ENCODE measurements around the gene ABCB9.

ABCB9 gene

DNA sequence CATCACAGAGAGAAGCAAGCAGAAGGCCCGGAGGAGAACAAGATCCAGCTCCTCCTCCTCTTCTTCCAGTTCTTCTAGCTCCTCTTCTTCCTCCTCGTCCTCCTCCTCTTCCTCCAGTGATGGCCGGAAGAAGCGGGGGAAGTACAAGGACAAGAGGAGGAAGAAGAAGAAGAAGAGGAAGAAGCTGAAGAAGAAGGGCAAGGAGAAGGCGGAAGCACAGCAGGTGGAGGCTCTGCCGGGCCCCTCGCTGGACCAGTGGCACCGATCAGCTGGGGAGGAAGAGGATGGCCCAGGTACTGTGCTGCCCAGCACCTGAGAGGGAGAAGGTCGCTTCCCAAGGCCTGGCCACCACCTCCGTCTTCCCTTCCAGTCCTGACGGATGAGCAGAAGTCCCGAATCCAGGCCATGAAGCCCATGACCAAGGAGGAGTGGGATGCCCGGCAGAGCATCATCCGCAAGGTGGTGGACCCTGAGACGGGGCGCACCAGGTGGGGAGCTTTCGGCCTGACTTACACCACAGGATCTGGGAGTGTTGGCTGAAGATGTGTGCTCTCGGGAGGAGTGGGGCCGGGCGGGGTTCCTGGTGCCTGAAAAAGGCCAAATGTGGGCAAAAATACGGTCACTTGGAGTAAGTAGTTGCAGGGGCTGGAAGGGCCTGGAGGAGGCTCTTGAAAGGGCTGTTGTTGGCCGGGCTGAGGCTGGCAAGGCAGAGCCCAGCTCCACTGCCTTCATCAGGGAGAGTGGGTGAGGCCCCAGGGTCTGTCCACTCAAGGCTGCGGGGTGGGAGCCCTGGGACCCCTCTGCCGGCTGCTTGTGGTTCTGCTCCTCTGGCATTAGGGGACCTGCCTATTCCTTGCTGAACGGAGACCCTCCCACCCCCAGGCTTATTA lies 15.6 kb upstream of the ABCB9 start:
- no peak for DNase-seq

DNA sequence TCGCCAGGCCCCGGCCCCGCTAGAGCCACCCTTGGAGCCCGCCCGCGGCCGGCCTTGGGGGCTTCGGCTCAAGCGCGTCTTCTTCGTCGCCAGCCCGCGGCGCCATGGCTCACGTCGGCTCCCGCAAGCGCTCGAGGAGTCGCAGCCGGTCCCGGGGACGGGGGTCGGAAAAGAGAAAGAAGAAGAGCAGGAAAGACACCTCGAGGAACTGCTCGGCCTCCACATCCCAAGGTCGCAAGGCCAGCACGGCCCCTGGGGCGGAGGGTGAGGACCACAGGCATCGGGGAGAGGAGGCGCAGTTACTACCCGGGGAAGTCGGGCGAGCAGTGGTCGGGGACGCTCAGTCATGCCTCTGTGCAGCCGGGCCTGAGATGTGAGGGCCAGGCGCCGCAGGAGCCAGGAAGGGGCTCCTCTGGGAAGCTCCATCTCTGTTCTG lies 14.8 kb upstream of the ABCB9 start:
- DNase-seq, result no peak

DNA sequence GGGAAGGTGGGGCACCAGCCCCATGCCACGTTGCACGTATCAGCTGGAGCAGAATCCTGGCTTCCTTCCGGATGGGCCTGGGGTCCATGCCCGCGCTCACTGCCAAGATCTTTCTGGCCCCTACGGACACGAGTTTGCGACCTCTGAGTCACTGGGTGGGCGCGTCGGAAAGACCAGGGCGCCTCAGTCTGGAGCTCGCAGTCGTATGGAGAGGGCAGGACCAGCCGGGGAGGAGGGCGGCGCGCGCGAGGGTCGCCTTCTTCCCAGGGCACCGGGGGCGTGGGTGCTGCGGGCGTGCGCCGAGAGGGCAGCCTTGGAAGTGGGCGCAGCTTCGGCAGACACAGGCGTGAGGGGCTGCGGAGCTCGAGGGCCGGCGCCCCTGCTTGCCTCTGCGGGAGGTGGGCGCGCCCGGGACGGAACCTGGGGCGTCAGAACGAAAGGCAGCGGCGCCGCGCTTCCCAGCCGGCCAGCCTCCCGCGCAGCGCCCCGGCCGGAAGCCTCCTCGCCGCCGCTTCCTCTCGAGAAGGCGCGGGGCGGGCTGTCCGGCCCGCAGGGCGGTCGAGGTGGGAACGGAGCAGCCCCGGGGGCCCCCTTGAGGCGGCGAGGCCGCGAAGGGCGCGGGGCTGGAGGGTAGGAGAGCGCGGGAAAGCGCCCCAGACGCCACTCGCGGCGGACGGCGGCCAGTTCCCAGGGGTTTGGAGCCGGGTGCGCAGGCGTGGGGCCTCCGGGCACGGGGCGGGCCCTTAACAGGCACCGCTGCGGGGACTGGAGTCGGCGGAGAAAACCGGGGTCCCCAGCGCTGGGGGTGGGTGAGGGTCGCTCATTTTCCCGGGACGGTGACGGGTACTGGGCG lies 14.1 kb upstream of the ABCB9 start, which contains the start of gene ARL6IP4:
TSS of gene ARL6IP4 (plus strand) at position 499 of the 853 bp plus-strand sequence. CDS start 459 bp downstream, outside the sequence.
- peak; percentile 75 for DNase-seq

DNA sequence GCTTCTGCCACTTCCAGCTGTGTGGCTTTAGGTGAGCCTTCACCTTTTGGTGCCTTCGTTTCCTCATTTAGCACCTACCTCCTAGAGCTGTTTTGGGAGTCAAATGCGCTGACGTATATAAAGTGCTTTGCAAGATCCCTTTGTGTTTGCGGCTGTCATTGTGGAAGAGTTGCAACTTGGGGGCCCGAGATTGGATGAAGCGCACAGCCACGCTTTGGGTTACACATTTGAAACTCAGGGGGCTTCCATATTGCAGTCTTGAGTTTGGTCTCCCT lies 13.6 kb upstream of the ABCB9 start:
- no peak for DNase-seq

DNA sequence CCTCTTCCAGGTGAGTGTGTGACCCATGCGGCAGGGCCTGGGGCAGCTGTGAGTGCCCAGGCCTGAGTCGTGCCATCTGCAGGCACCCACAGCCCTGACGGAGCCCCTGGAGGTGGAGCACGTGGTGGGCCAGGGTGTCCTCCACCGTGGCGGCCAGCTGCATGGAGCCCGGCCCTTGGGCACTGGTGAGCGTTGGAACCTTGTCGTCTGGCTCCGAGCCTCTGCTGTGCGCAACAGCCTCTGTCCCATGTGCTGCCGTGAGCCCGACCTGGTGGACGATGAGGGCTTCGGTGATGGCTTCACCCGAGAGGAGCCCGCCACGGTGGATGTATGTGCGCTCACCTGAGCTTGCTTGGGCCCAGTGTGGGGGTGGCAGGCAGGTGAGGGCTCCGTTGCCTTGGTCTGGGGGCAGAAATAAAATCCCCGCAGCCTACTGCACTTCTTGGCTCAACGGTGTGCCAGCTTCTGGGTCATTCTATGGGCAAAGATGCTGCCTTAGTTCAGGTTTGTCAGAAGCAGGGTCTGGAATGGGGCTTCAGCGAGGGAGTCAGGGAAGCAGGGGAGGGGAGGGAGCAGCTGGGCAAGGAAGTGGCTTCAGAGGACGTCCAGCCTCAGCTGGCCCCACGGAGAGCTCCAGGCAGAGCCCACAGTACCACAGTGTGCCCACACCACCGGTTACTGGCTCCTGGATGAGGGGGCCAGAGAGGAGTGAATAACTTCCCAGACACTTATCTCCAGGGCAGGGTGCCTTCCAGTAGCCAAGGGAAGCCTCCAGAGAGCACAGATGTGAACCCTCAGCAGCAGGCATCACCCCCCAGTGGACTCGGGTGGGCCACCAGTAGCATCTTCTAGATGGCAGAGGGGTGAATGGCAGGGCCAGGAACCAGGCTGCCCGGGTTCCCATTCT lies 13.0 kb upstream of the ABCB9 start:
- DNase-seq, result peak; percentile 28

DNA sequence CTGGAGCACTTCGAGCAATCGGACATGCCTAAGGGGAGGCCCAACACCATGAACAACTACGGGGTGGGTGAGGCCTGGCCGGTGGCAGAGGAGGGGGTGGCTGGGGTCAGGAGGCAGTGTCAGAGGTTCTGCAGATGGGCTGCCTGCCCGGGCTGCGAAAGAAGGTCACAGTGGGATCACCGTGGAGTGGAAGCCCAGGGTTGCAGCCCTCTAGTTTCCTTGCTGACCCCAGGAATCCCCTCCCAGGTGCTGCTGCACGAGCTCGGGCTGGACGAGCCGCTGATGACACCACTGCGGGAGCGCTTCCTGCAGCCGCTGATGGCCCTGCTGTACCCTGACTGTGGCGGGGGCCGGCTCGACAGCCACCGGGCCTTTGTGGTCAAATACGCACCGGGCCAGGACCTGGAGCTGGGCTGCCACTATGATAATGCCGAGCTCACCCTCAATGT lies 12.3 kb upstream of the ABCB9 start:
- peak; percentile 26 for DNase-seq

DNA sequence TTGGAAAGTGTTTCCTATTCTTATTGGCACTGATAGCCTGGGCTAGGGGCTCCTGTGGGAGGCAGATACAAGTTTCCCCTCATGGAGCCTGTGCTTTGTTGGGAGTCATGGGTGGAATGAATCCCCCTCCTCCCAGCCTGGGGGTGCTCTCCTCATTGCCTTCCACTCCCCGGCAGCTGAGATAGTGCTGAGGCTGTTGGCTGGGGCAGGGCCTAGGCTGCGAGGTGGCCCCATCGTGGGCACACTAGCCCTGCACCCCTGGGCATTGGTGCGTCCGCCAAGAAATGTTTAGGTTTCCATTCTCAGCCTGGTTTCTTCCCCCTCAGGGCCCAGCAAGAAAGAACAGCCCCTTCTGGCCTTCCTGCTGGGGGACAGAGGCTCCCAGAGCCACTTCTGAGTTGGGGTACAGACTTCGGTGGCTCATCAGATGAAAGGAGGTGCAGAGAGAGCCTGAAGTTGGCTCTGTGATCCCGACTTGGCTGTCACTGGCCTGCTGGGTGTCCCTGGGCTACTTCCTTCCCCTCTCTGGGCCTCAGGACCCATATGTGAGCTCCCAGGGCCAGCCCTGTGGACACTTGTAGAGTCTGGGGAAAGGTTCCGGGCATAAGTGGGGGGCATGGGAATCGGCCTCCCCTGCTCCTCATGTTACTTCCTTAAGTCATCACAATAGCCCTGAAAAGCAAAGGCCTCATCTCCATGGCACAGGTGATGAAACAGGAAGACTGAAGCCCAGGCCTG lies 11.6 kb upstream of the ABCB9 start:
- no peak for DNase-seq

DNA sequence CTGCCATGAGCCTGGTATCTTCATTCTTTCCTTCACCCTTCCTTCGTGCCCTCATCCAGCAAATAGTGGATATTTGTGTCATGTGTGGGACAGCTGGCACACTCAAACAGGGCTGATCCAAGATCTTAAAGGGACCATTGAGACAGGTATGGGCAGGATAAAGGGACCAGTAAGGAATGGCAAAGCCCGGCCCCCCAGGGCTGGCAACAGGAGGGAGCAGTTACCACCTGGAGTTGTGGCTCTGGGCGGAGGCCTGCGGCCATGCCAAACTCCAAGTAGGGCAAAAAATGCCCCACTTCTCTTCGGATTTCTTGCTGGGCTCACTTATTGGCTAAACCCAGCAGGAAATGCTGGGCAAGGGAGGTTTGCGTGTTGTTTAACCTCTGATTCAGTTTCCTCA lies 10.9 kb upstream of the ABCB9 start:
- DNase-seq, result no peak

DNA sequence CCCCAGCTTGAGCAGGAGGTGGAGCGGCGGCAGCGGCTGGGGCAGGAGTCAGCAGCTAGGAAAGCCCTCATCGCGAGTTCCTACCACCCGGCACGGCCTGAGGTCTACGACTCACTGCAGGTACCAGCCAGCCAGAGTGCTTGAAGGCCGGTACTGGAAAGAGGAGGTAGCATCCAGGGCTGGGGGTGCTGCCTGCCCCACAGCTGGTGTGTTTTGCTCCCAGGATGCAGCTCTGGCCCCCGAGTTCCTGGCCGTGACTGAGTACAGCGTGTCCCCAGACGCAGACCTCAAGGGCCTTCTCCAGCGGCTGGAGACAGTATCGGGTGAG lies 10.3 kb upstream of the ABCB9 start:
- no peak for DNase-seq

DNA sequence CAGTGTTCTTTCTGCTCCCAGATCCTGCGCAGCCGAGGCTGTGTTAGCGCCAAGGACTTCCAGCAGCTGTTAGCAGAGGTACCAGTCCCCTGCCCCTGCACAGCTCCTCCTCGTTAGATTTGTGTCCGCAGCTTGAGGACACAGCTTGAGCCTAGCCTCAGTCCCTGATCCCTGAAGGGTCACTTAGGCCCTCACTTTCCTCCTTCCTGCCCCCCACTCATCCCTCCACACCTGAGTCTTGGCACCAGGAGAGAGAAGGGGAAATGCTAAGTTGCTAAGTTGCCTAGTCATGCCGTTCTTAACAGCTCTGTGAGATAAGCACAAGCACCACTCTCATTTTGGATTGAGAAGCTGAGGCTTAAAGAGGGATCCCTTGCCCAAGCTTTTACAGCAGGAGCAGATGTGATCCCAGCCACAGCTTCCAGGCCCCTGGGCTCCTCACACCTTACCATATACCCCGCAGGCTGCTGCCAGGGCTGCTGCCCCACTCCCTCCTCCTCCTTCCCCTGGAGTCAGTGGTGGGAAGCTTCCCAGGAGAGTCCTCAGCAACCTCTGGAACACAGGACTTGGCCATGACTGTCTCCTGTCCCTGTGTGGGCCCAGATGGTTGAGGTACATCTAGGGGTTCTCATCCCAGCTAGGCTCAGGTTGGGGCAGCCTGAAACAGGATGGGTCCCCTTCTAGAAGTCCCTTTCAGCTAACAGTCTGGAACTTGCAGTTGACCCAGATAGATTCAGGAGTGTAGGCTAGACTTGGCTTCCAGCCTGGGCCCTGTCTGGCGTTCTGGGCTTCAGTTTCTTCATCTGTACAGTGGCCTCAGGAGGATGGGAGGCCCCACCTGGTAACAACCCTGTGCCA lies 9.8 kb upstream of the ABCB9 start:
- no peak for DNase-seq

DNA sequence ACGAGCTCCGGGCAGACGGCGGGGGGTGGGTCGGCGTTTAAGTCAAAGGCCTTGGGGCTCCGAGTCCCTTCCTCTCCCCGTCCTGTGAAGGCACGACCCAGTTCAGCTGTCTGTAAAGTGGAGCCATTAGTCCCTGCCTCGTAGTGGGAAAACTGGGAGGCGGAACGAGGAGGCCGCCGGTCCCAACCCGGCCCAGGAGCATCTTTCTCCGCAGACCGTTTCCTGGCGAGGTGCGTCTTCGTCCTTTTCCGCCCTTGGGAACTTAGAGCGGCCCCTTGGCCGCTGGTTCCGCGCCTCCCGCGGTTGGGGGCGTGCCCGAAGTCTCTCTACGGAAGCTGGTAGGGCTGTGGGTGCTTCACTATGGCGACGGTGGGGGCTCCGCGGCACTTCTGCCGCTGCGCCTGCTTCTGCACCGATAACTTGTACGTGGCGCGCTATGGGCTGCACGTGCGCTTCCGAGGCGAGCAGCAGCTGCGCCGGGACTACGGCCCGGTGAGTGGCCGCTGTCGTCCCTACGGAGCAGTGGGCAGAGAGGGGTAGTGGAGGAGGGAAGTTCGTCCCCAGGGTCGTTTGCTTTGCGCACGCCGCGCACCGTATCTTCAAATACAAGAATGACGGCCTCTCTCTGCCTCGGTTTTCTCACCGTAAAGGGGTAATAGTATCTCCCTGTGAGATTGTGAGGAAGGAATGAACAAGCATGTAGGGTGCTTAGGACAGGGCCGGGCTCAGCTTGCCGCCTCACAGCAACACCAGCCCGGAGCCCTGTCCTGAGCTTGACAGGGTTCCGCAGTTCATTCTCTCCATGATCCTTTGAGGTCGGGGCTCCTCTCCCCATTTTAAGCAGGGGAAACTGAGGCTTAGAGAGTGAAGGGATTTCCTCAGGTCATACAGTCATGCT lies 8.9 kb upstream of the ABCB9 start, which contains the start of gene OGFOD2:
TSS of gene OGFOD2 (plus strand) at position 353 of the 898 bp plus-strand sequence. CDS start at position 361, 8 bp downstream.
- peak; percentile 88 for DNase-seq

DNA sequence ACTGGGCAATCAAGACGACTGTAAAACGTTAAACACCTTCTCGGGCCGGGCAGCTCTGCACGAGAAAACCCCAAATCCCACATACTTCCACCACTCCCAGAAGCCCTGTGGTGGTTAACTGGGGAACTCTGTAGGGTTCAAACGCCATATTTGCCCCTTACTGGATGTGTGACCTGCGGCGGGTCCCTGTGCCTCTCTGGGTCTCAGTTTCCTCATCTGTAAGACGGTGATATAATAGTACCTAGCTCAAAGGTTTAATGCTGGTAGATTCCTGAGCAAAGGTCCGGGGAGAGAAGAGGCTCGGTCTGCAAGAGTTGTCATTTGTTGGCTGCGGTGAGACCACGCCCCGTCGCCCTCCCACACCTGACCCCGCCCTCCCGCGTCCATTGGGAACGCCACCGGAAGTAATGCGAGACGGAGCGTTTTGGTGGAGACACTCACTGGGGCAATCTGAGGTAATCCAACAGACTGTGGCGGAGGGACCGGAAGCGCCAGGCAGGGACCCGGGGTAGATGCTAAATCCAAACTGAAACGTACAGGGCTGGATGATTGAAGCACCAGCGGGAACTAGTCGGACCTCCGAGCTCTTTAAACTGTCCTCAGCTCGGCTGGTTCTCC lies 8.1 kb upstream of the ABCB9 start:
- DNase-seq, result peak; percentile 98

DNA sequence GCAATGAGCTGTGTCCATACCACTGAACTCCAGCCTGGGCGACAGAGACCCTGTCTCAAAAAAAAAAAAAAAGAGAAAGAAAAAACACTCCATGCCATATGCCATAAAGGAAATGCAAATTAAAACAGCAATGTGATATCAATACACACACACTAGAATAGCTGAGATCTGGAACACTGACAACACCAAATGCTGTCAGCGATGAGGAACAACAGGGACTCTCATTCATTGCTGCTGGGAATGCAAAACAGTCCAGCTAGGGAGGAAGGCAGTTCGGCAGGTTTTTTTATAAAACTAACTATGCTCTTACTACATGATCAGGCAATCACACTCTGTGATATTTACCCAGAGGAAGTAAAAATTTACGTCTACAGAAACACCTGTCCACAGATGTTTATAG lies 3.4 kb upstream of the ABCB9 start:
- no peak for DNase-seq

DNA sequence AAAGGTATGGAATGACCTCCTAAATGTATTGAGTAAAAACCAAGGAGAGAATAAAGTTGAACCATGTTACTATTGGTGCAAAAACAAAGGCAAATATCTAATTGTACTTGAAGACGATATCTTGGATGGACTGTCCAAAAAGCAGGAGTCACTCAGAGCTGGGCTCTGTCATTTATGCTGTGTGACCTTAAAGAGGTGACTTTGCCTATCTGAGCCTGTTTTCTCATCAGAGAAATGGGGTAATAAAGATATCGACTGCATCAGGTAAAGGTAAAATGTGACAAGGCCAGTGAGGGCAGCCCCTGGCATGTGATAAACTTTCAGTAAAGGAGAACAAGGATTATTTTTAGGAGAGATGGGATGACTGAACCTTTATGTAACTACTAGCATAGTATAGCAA lies 1.8 kb upstream of the ABCB9 start:
- no peak for DNase-seq

DNA sequence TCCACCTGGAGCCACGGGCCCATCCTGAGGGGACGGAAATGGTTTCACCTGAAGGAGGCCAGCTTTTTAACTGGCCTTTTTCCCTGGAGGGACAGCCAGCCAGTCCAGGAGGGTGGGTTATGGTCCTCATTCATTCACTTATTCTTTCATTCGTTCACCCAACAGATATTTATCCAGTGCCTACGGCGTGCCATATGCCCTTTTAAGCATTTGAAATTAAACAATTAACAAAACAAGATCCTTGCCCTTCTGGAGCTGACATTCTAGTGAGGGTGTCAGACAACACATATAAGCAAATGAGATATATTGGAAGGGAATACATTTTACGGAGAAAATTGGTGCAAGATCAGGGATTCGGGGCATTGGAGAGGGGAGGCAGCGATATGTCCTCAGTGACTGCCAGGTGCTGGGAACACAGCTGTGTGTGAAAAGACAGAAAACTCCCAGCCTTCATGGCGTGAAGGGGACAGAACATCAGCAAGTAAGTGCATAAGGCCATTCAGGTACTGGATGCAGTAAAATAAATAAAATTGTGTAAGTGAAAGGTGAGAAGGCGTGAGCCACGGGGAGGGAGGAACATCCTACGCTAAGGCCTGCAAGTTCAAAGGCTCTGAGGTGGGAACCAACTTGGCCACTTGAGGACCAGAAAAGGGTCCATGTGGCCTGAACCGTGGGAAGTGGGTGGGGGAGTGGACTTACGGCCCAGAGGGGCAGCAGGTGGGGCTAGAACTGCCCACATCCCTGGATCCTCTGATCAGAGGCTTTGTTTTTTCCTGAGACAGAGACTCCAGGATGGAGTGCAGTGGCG lies 684 bp upstream of the ABCB9 start:
- no peak for DNase-seq

DNA sequence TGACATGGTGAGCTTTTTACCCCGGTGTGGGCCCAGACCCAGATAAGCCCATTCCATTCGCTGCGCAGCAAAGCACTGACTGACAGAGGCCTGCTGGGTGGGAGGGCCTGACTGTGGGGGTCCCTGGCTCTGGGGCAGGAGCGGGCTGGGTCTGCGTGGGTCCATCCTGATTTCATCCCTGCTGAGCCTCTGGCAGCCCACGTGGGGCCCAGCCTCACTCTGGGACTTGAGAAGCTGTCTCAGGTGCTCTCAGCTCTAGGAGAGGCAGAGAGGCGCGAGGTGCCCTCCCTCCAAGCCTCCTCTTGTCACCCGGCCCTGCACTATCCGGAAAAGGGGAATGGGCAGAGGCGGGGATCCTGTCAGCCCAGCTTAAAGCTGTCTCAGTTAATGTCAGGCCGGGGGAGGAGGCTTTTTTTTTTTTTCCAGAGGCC lies 927 bp downstream of the ABCB9 start:
- no peak for DNase-seq

DNA sequence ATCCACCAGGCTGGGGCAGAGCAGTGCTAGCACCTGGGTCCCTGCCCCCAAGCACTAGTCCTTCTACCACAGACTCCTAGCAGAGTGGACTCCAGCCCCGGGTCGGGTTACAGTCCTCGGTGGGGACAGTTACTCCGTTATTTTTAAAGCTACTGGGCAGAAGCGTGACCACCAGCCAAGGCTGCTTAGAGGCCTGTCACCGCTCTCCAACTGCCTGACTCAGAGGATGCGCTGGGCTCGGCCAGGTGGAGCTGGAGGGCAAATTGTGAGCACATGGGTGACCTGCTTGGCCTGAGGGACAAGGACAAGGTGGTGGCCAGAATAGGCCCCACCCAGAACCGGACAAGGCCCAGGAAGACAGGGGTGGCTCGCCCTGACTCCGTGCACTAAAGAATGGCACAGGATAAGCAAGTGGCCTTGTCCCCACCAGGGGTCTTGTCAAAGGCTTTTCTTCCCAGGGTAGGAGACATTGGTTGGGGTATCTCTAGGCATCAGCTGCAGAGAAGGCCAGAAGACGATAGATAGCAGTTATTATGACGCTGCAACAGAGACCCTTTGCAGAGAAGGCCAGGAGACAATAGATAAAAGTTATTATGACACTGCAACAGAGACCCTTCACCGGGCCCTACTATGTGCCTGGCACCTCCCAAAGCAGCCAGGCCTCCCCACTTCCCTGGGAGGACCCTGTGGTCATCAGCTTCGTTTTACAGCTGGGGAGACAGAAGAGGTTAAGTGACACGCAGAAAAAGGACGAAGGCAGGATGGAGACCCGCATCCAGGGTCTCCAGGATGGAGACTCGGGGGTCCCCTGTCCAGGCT lies 1.6 kb downstream of the ABCB9 start:
- no peak for DNase-seq

DNA sequence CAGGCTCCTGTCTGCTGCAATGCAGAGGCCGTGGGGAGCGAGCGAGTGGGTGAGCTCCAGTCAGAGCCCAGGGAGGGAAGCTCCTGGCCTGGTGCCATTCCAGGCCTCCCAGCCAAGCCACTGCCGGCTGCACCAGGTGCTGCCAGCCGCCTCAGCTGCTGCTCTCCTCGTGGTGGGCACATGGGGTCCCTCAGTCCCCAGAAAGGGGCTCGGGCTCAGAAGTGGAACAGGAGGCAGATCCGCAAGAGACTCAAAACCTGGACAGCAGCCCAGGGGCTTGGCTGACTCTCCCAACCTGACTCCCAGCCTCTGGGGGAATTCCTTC lies 2.4 kb downstream of the ABCB9 start:
- no peak for DNase-seq
